Activated T-helper 1 cell treated with Interleukin-2 at 50 U/mL for 16 hours (primary cell): Measurements from ENCODE around the gene DDX24.

Experiments
- DNase-seq: peaks from one replicate; pipeline ENCODE4 v3.0.0-alpha.2; 2020; ENCODE audit warnings: low read depth

Gene DDX24

GRCh38 chr14:94031161-94031882 lies 49.7 kb downstream of the DDX24 start:
- no peak for DNase-seq

GRCh38 chr14:94030571-94030970 lies 50.4 kb downstream of the DDX24 start:
- DNase-seq = no peak

- no peak for DNase-seq
Observed at GRCh38 chr14:94029671-94030203, 51.3 kb downstream of the DDX24 start.

- no peak for DNase-seq
Observed at GRCh38 chr14:94029265-94029664, 51.7 kb downstream of the DDX24 start.

- DNase-seq = peak; percentile 19
Observed at GRCh38 chr14:94028450-94028826, 52.6 kb downstream of the DDX24 start.

GRCh38 chr14:94027566-94028449 lies 53.2 kb downstream of the DDX24 start:
- no peak for DNase-seq

- no peak for DNase-seq
Observed at GRCh38 chr14:94026889-94027469, 54.0 kb downstream of the DDX24 start.

- peak; percentile 89 for DNase-seq
Observed at GRCh38 chr14:94026173-94026888, 54.7 kb downstream of the DDX24 start, which contains the start of gene OTUB2. Gene OTUB2 (plus strand): TSS chr14:94026340. CDS start chr14:94026538, 198 bp downstream.

- no peak for DNase-seq
Observed at GRCh38 chr14:94025720-94026119, 55.3 kb downstream of the DDX24 start.

- DNase-seq = no peak
Observed at GRCh38 chr14:94024549-94024948, 56.5 kb downstream of the DDX24 start.

GRCh38 chr14:94022532-94023411 lies 58.2 kb downstream of the DDX24 start:
- DNase-seq = no peak

- no peak for DNase-seq
Observed at GRCh38 chr14:94021416-94022157, 59.4 kb downstream of the DDX24 start.

- no peak for DNase-seq
Observed at GRCh38 chr14:94021001-94021400, 60.0 kb downstream of the DDX24 start.

GRCh38 chr14:94020267-94020666 lies 60.7 kb downstream of the DDX24 start:
- no peak for DNase-seq

- DNase-seq = no peak
Observed at GRCh38 chr14:94019329-94019728, 61.7 kb downstream of the DDX24 start.

- no peak for DNase-seq
Observed at GRCh38 chr14:94018308-94018707, 62.7 kb downstream of the DDX24 start.

- no peak for DNase-seq
Observed at GRCh38 chr14:94016446-94016976, 64.5 kb downstream of the DDX24 start.

GRCh38 chr14:94015223-94015622 lies 65.8 kb downstream of the DDX24 start:
- no peak for DNase-seq

- DNase-seq = no peak
Observed at GRCh38 chr14:94014382-94014781, 66.6 kb downstream of the DDX24 start.

GRCh38 chr14:94011795-94012194 lies 69.2 kb downstream of the DDX24 start:
- no peak for DNase-seq
